HCT116 (cell line): Measurements from ENCODE around the gene LIN7C. TPM values are rescaled to one million over a fixed set of nuclear protein-coding genes. Genes with fewer than 3 reads are reported as not detected.

Experiments used
- ATAC-seq: fragments of 200-7000 bp; cut with Tn5 transposase; 2 replicates; pipeline ENCODE4 v1.9.1; 2020; ENCODE audit warnings: mild to moderate bottlenecking, moderate library complexity
- BruUV-seq: library from RNA; stranded (reverse); fragments of 400-500 nt; replicated peaks from 2 replicates; lab custom pipeline; 2021; lab: Mats Ljungman, UMichigan
- CTCF ChIA-PET: fragments of 300-600 bp; sonication (Branson Sonifier 250); formaldehyde crosslinking; loops from one replicate; lab custom pipeline; 2021; ENCODE audit warnings: antibody characterized with exemption; lab: Charles Lee
- POLR2A ChIA-PET: fragments of 300-600, 350-600 bp; sonication (Branson Sonifier 250); formaldehyde crosslinking; loops from one replicate; lab custom pipeline; 2021; ENCODE audit warnings: antibody characterized with exemption; lab: Charles Lee
- RAD21 ChIA-PET, 2 experiments: fragments of 300-600 bp; sonication (Branson Sonifier 250); formaldehyde crosslinking; loops; one replicate each; lab custom pipeline; 2023; ENCODE audit warnings: low total read pairs in 2 of 2; ENCODE audit not compliant: uncharacterized antibody in 2 of 2, unreplicated experiment in 2 of 2, low non-redundant PET in 1 of 2; lab: Charles Lee
- DNase-seq: peaks from one replicate; pipeline ENCODE4 v3.0.0-alpha.2; 2010; ENCODE audit warnings: low read depth, low spot score
- H2AFZ ChIP-seq: fragments of 200-600 bp; shearing (Covaris generic), sonication (generic); 2 replicates; pipeline ENCODE4 v1.6.1; 2017; ENCODE audit warnings: low read depth, mixed run types, mixed read lengths, antibody characterized with exemption, low read length; ENCODE audit not compliant: poor library complexity, severe bottlenecking
- H3K27ac ChIP-seq: 2 replicates; pipeline ENCODE4 v1.5.1; 2012; ENCODE audit warnings: low read depth, low read length
- H3K27me3 ChIP-seq: fragments of 200-600 bp; sonication (generic); 2 replicates; pipeline ENCODE4 v1.6.1; 2016; ENCODE audit warnings: mixed run types, low read length, mixed read lengths; ENCODE audit not compliant: insufficient read depth
- H3K36me3 ChIP-seq, 2 experiments: fragments of 200-500 bp in 1 of 2; fragments of 200-600 bp in 1 of 2; sonication (Bioruptor generic) in 1 of 2; sonication (generic) in 1 of 2; 2 replicates each; pipeline versions ENCODE4 v1.5.1 to v1.6.1; 2014 to 2016; ENCODE audit warnings: low read length in 2 of 2, inconsistent platforms in 1 of 2, mixed read lengths in 1 of 2, mixed run types in 1 of 2; ENCODE audit not compliant: insufficient read depth in 2 of 2, control insufficient read depth in 1 of 2
- H3K4me1 ChIP-seq, 2 experiments: fragments of 200-600 bp in 1 of 2; sonication (generic) in 1 of 2; 2 replicates each; pipeline versions ENCODE4 v1.5.1 to v1.6.1; 2012 to 2017; ENCODE audit warnings: low read length in 2 of 2, inconsistent platforms in 1 of 2, mild to moderate bottlenecking in 1 of 2, mixed read lengths in 1 of 2, mixed run types in 1 of 2, moderate library complexity in 1 of 2; ENCODE audit not compliant: insufficient read depth in 2 of 2, control insufficient read depth in 1 of 2
- H3K4me2 ChIP-seq: fragments of 200-600 bp; sonication (generic); 2 replicates; pipeline ENCODE4 v1.6.1; 2017; ENCODE audit warnings: mixed run types, low read length, mixed read lengths
- H3K4me3 ChIP-seq, 2 experiments: fragments of 200-600 bp in 1 of 2; sonication (generic) in 1 of 2; replicated peaks in 1 of 2; 2 replicates each; pipeline ENCODE4 v1.5.1; 2011 to 2016; ENCODE audit warnings: low read length in 2 of 2, control low read depth in 1 of 2, low read depth in 1 of 2, mild to moderate bottlenecking in 1 of 2, mixed read lengths in 1 of 2, mixed run types in 1 of 2
- H3K79me2 ChIP-seq: fragments of 200-600 bp; sonication (generic); 2 replicates; pipeline ENCODE4 v1.6.1; 2017; ENCODE audit warnings: mild to moderate bottlenecking, mixed run types, low read length, moderate library complexity, mixed read lengths; ENCODE audit not compliant: insufficient read depth
- H3K9ac ChIP-seq: fragments of 200-600 bp; sonication (generic); 2 replicates; pipeline ENCODE4 v1.6.1; 2016; ENCODE audit warnings: low read length, mixed read lengths
- H3K9me2 ChIP-seq: fragments of 200-600 bp; sonication (generic), shearing (Covaris generic); 2 replicates; pipeline ENCODE4 v1.6.1; 2017; ENCODE audit warnings: mixed run types, mild to moderate bottlenecking, moderate library complexity; ENCODE audit not compliant: insufficient read depth
- H3K9me3 ChIP-seq, 2 experiments: fragments of 200-500 bp in 1 of 2; fragments of 200-600 bp in 1 of 2; sonication (Bioruptor generic) in 1 of 2; sonication (generic) in 1 of 2; 2 replicates each; pipeline ENCODE4 v1.6.1; 2014 to 2017; ENCODE audit warnings: low read length in 2 of 2, mixed read lengths in 2 of 2, inconsistent platforms in 1 of 2, low read depth in 1 of 2, mild to moderate bottlenecking in 1 of 2, mixed run types in 1 of 2, moderate library complexity in 1 of 2; ENCODE audit not compliant: control insufficient read depth in 1 of 2, insufficient read depth in 1 of 2
- H4K20me1 ChIP-seq: fragments of 200-600 bp; sonication (generic), shearing (Covaris generic); 2 replicates; pipeline ENCODE4 v1.6.1; 2017; ENCODE audit warnings: mixed run types, mild to moderate bottlenecking, moderate library complexity; ENCODE audit not compliant: insufficient read depth
- EGR1 ChIP-seq: IDR thresholded peaks from 2 replicates; pipeline ENCODE4 v1.6.1; 2012; ENCODE audit warnings: low read depth
- ELF1 ChIP-seq: IDR thresholded peaks from 2 replicates; pipeline ENCODE4 v1.6.1; 2012; ENCODE audit warnings: low read depth, borderline replicate concordance
- EZH2phosphoT487 ChIP-seq: fragments of 200-600 bp; IDR thresholded peaks from 2 replicates; pipeline ENCODE4 v1.6.1; 2018; ENCODE audit warnings: antibody characterized with exemption, borderline replicate concordance
- POLR2AphosphoS5 ChIP-seq: IDR thresholded peaks from 2 replicates; pipeline ENCODE4 v1.6.1; 2011; ENCODE audit warnings: mild to moderate bottlenecking, low read depth, low read length, moderate library complexity
- SIN3A ChIP-seq: IDR thresholded peaks from 2 replicates; pipeline ENCODE4 v1.6.1; 2012; ENCODE audit warnings: low read depth
- SRF ChIP-seq: IDR thresholded peaks from 2 replicates; pipeline ENCODE4 v1.6.1; 2012; ENCODE audit warnings: low read depth
- ZBTB33 ChIP-seq: IDR thresholded peaks from 2 replicates; pipeline ENCODE4 v1.6.1; 2011; ENCODE audit warnings: mild to moderate bottlenecking, low read length, moderate library complexity; ENCODE audit not compliant: insufficient replicate concordance; ENCODE audit errors: extremely low read depth
- intact Hi-C: fragments of 100-400 bp; cut with micrococcal nuclease; formaldehyde crosslinking; loops from 2 replicates; pipeline ENCODE4 v1.10.0; 2022
- total RNA-seq: library from RNA; stranded (reverse); gene quantifications from one replicate; pipeline ENCODE4 v1.2.1, GENCODE V29; 2021; ENCODE audit not compliant: unreplicated experiment
- TF ChIP-seq, protein P1 (sequence below), 3 experiments: fragments of 200-600 bp in 1 of 3; sonication (generic) in 1 of 3; IDR thresholded peaks in 2 of 3; conservative IDR thresholded peaks in 1 of 3; 2 replicates each; pipeline ENCODE4 v1.5.1; 2012 to 2017; ENCODE audit warnings: low read depth in 2 of 3, low read length in 2 of 3, antibody characterized with exemption in 1 of 3, borderline replicate concordance in 1 of 3, control low read depth in 1 of 3, mild to moderate bottlenecking in 1 of 3, mixed read lengths in 1 of 3, mixed run types in 1 of 3, moderate library complexity in 1 of 3; ENCODE audit not compliant: insufficient read depth in 1 of 3
- TF ChIP-seq, protein P2 (sequence below): IDR thresholded peaks from 2 replicates; pipeline ENCODE4 v1.6.1; 2012

Gene LIN7C
- total RNA-seq, 1 experiment from 2014 or later: 48.2 TPM

DNA sequence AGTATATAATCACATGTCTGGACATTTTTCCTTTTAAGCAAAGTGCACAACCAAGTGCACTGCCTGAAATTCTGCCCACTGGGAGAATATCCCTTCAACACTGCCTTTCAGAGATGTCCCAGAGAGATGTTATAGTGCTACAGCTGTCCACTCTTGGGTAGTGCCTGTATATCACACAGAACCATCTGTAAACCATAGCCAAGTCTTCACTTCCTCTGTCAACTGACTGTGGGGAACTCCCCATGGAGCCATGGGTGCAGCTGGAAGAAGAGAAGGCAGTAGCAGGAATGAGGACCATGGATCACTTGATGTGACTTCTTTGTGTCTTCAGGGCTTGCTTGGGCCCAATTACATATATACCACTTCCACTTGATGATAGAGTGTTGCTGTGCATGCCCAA is 44.6 kb upstream of the LIN7C start:
- RAD21 ChIA-PET: no interaction called here
- Histone ChIP-seq H2AFZ (no peak overlapping the region), H3K9me3 (no peaks in the 10 kb centered on the region), H3K36me3 (no peaks in the 10 kb centered on the region), H3K79me2 (no peaks in the 10 kb centered on the region), H3K4me1 (peaks cover 3 to 8% of the 10 kb centered on the region in 2 experiments; a peak in 1 of 4 replicates), H4K20me1 (no peaks in the 10 kb centered on the region), H3K4me2 (no peak overlapping the region), H3K27ac (no peak overlapping the region), H3K4me3 (no peak overlapping the region), H3K9ac (no peak overlapping the region), H3K9me2 (no peaks in the 10 kb centered on the region), H3K27me3 (no peaks in the 10 kb centered on the region)
- CTCF ChIA-PET: no interaction called here
- ATAC-seq: no peak
- intact Hi-C loops: no loop called here
- no peak for TF ChIP-seq SIN3A
- TF ChIP-seq, protein P1, sequence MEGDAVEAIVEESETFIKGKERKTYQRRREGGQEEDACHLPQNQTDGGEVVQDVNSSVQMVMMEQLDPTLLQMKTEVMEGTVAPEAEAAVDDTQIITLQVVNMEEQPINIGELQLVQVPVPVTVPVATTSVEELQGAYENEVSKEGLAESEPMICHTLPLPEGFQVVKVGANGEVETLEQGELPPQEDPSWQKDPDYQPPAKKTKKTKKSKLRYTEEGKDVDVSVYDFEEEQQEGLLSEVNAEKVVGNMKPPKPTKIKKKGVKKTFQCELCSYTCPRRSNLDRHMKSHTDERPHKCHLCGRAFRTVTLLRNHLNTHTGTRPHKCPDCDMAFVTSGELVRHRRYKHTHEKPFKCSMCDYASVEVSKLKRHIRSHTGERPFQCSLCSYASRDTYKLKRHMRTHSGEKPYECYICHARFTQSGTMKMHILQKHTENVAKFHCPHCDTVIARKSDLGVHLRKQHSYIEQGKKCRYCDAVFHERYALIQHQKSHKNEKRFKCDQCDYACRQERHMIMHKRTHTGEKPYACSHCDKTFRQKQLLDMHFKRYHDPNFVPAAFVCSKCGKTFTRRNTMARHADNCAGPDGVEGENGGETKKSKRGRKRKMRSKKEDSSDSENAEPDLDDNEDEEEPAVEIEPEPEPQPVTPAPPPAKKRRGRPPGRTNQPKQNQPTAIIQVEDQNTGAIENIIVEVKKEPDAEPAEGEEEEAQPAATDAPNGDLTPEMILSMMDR (IDR thresholded peaks at IDR 0.05 in 2 of 3, conservative IDR thresholded peaks at IDR 0.05 in 1 of 3; ENCODE audit: borderline replicate concordance in 1 of 3, insufficient read depth in 1 of 3, low read depth in 2 of 3, low read length in 2 of 3): no peak
- TF ChIP-seq, protein P2, sequence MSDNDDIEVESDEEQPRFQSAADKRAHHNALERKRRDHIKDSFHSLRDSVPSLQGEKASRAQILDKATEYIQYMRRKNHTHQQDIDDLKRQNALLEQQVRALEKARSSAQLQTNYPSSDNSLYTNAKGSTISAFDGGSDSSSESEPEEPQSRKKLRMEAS: no peak
- TF ChIP-seq ELF1: no peak
- no peak for TF ChIP-seq ZBTB33
- no peak for TF ChIP-seq SRF
- TF ChIP-seq POLR2AphosphoS5: no peak
- no peak for TF ChIP-seq EZH2phosphoT487
- TF ChIP-seq EGR1: no peak
- POLR2A ChIA-PET: no interaction called here
- no TSS peak for BruUV-seq
- DNase-seq: no peak
